IMR-90 (cell line): Measurements from ENCODE around the gene AGPS. TPM values are rescaled to one million over a fixed set of nuclear protein-coding genes. Genes with fewer than 3 reads are reported as not detected.

Experiments used
- ATAC-seq: fragments of 200-7000 bp; cut with Tn5 transposase; 2 replicates; pipeline ENCODE4 v1.9.1; 2020; ENCODE audit warnings: low read depth, mild to moderate bottlenecking, moderate library complexity
- BruUV-seq: library from RNA; stranded (reverse); fragments of 400-500 nt; replicated peaks from 2 replicates; lab custom pipeline; 2021; lab: Mats Ljungman, UMichigan
- CTCF ChIA-PET: fragments of 300-600 bp; formaldehyde crosslinking; extraction: SDS; loops from one replicate; lab custom pipeline; 2021; ENCODE audit warnings: antibody characterized with exemption; lab: Yijun Ruan, JAX
- POLR2A ChIA-PET: fragments of 300-600 bp; sonication (Branson Sonifier 250); formaldehyde crosslinking; loops from one replicate; lab custom pipeline; 2022; ENCODE audit warnings: antibody characterized with exemption; ENCODE audit not compliant: unreplicated experiment; lab: Charles Lee
- DNase-seq: peaks from one replicate; pipeline ENCODE4 v3.0.0; 2013
- H2AFZ ChIP-seq: replicated peaks from 2 replicates; pipeline ENCODE3; 2013; ENCODE audit warnings: low read length, mild to moderate bottlenecking; ENCODE audit not compliant: poor library complexity
- H2AK5ac ChIP-seq: 2 replicates; pipeline ENCODE4 v1.6.1; 2013; ENCODE audit warnings: low read depth, low read length, inconsistent platforms
- H2AK9ac ChIP-seq: replicated peaks from 2 replicates; pipeline ENCODE3; 2013; ENCODE audit warnings: mild to moderate bottlenecking, low read depth, low read length, moderate library complexity; ENCODE audit not compliant: poor library complexity
- H2BK120ac ChIP-seq: 2 replicates; pipeline ENCODE4 v1.6.1; 2013; ENCODE audit warnings: low read depth, low read length, inconsistent platforms
- H2BK15ac ChIP-seq: 3 replicates; pipeline ENCODE4 v1.6.1; 2013; ENCODE audit warnings: low read depth, low read length, inconsistent platforms
- H2BK20ac ChIP-seq: 2 replicates; pipeline ENCODE4 v1.6.1; 2013; ENCODE audit warnings: low read depth, mild to moderate bottlenecking, inconsistent platforms, low read length, moderate library complexity
- H2BK5ac ChIP-seq: 2 replicates; pipeline ENCODE4 v1.6.1; 2013; ENCODE audit warnings: mild to moderate bottlenecking, low read depth, low read length, inconsistent platforms; ENCODE audit not compliant: poor library complexity, severe bottlenecking
- H3K14ac ChIP-seq: replicated peaks from 2 replicates; pipeline ENCODE4 v1.6.1; 2013; ENCODE audit warnings: low read depth, low read length, inconsistent platforms
- H3K18ac ChIP-seq: 2 replicates; pipeline ENCODE4 v1.6.1; 2013; ENCODE audit warnings: low read depth, low read length, control low read depth
- H3K23ac ChIP-seq: 2 replicates; pipeline ENCODE4 v1.6.1; 2013; ENCODE audit warnings: low read depth, low read length, inconsistent platforms
- H3K27ac ChIP-seq: 2 replicates; pipeline ENCODE4 v1.5.1; 2013; ENCODE audit warnings: mild to moderate bottlenecking, control low read depth, low read length; ENCODE audit not compliant: insufficient read depth
- H3K27me3 ChIP-seq: 2 replicates; pipeline ENCODE4 v1.6.1; 2013; ENCODE audit warnings: low read length; ENCODE audit not compliant: control insufficient read depth, insufficient read depth
- H3K36me3 ChIP-seq: 2 replicates; pipeline ENCODE4 v1.6.1; 2013; ENCODE audit warnings: low read length, mixed read lengths; ENCODE audit not compliant: control insufficient read depth, insufficient read depth
- H3K4ac ChIP-seq: 2 replicates; pipeline ENCODE4 v1.6.1; 2013; ENCODE audit warnings: low read depth, low read length, inconsistent platforms
- H3K4me1 ChIP-seq: 2 replicates; pipeline ENCODE4 v1.6.1; 2013; ENCODE audit warnings: low read length, mixed read lengths; ENCODE audit not compliant: control insufficient read depth, insufficient read depth
- H3K4me2 ChIP-seq: 2 replicates; pipeline ENCODE4 v1.6.1; 2013; ENCODE audit warnings: low read depth, mild to moderate bottlenecking, control low read depth, low read length, moderate library complexity
- H3K4me3 ChIP-seq: 2 replicates; pipeline ENCODE4 v1.5.1; 2013; ENCODE audit warnings: low read depth, mild to moderate bottlenecking, control low read depth, low read length, moderate library complexity; ENCODE audit not compliant: insufficient read depth
- H3K56ac ChIP-seq: 2 replicates; pipeline ENCODE4 v1.6.1; 2013; ENCODE audit warnings: low read length, inconsistent platforms; ENCODE audit not compliant: insufficient read depth; ENCODE audit errors: extremely low read depth
- H3K79me1 ChIP-seq, 2 experiments: 2 replicates each; pipeline ENCODE4 v1.6.1; 2013; ENCODE audit warnings: low read length in 2 of 2, inconsistent platforms in 1 of 2, low read depth in 1 of 2
- H3K9ac ChIP-seq: 2 replicates; pipeline ENCODE4 v1.6.1; 2013; ENCODE audit warnings: low read depth, low read length, control low read depth
- H3K9me1 ChIP-seq: 2 replicates; pipeline ENCODE4 v1.6.1; 2013; ENCODE audit warnings: low read length, inconsistent platforms; ENCODE audit not compliant: insufficient read depth
- H3K9me3 ChIP-seq: 2 replicates; pipeline ENCODE4 v1.6.1; 2013; ENCODE audit warnings: low read length; ENCODE audit not compliant: control insufficient read depth, insufficient read depth
- H4K20me1 ChIP-seq: 2 replicates; pipeline ENCODE4 v1.6.1; 2013; ENCODE audit warnings: low read length, inconsistent platforms; ENCODE audit not compliant: insufficient read depth
- H4K5ac ChIP-seq: 2 replicates; pipeline ENCODE4 v1.6.1; 2013; ENCODE audit warnings: mild to moderate bottlenecking, low read depth, low read length, control low read depth
- H4K8ac ChIP-seq, 2 experiments: 2 replicates each; pipeline ENCODE4 v1.6.1; 2013; ENCODE audit warnings: low read depth in 2 of 2, low read length in 2 of 2, control low read depth in 1 of 2, inconsistent platforms in 1 of 2
- H4K91ac ChIP-seq: 2 replicates; pipeline ENCODE4 v1.6.1; 2013; ENCODE audit warnings: low read depth, low read length, inconsistent platforms; ENCODE audit not compliant: insufficient read depth
- BHLHE40 ChIP-seq: fragments of 150-350 bp; IDR thresholded peaks from 2 replicates; pipeline ENCODE4 v1.6.1; 2016; ENCODE audit warnings: mild to moderate bottlenecking, low read depth, low read length
- CEBPB ChIP-seq: IDR thresholded peaks from 2 replicates; pipeline ENCODE4 v1.6.1; 2012; ENCODE audit warnings: low read depth, low read length, improper control_type of control experiment
- CHD1 ChIP-seq: IDR thresholded peaks from 2 replicates; pipeline ENCODE4 v1.6.1; 2012; ENCODE audit warnings: low read depth, low read length, improper control_type of control experiment
- ELK1 ChIP-seq: fragments of 150-350 bp; IDR thresholded peaks from 2 replicates; pipeline ENCODE4 v1.6.1; 2016; ENCODE audit warnings: low read depth, mild to moderate bottlenecking, low read length, moderate library complexity, borderline replicate concordance
- FOS ChIP-seq: fragments of 150-350 bp; IDR thresholded peaks from 2 replicates; pipeline ENCODE4 v1.6.1; 2016; ENCODE audit warnings: low read depth, low read length
- MAFK ChIP-seq: IDR thresholded peaks from 2 replicates; pipeline ENCODE4 v1.6.1; 2012; ENCODE audit warnings: low read depth, low read length, improper control_type of control experiment
- MAZ ChIP-seq: IDR thresholded peaks from 2 replicates; pipeline ENCODE4 v1.6.1; 2012; ENCODE audit warnings: low read depth, mild to moderate bottlenecking, low read length, improper control_type of control experiment, moderate library complexity, borderline replicate concordance
- MXI1 ChIP-seq: IDR thresholded peaks from 2 replicates; pipeline ENCODE4 v1.6.1; 2012; ENCODE audit warnings: low read depth, mild to moderate bottlenecking, low read length, moderate library complexity, borderline replicate concordance
- NFE2L2 ChIP-seq: fragments of 150-350 bp; IDR thresholded peaks from 2 replicates; pipeline ENCODE4 v1.6.1; 2016; ENCODE audit warnings: low read depth, mild to moderate bottlenecking, low read length
- POLR2A ChIP-seq: IDR thresholded peaks from 2 replicates; pipeline ENCODE4 v1.6.1; 2012; ENCODE audit warnings: mild to moderate bottlenecking, low read depth, low read length
- RAD21 ChIP-seq: IDR thresholded peaks from 2 replicates; pipeline ENCODE4 v1.6.1; 2012; ENCODE audit warnings: low read length, improper control_type of control experiment
- RCOR1 ChIP-seq: IDR thresholded peaks from 2 replicates; pipeline ENCODE4 v1.6.1; 2012; ENCODE audit warnings: mild to moderate bottlenecking, low read length, improper control_type of control experiment; ENCODE audit not compliant: insufficient replicate concordance
- RFX5 ChIP-seq: IDR thresholded peaks from 2 replicates; pipeline ENCODE4 v1.8.0; 2012; ENCODE audit warnings: low read depth, mild to moderate bottlenecking, low read length, moderate library complexity
- SMC3 ChIP-seq: fragments of 150-350 bp; IDR thresholded peaks from 2 replicates; pipeline ENCODE4 v1.6.1; 2016; ENCODE audit warnings: low read depth, mild to moderate bottlenecking, antibody characterized with exemption, low read length, moderate library complexity
- USF2 ChIP-seq: fragments of 150-350 bp; IDR thresholded peaks from 2 replicates; pipeline ENCODE4 v1.6.1; 2017; ENCODE audit warnings: mild to moderate bottlenecking, antibody characterized with exemption, low read length, low read depth
- WGBS, 2 experiments: methylation state at CpG; one replicate each; pipeline versions ENCODE4 v1.1.5 to v1.1.7; 2013; ENCODE audit warnings: missing lambda C conversion rate in 2 of 2; ENCODE audit not compliant: insufficient read length in 1 of 2; ENCODE audit errors: extremely low coverage in 2 of 2; 5-methylcytosine and 5-hydroxymethylcytosine counted together
- dilution Hi-C: fragments of 300-500 bp; cut with HindIII; formaldehyde crosslinking; loops from one replicate; pipeline ENCODE4 v1.14.3; 2018; ENCODE audit warnings: low sequenced_read_pairs; ENCODE audit not compliant: unreplicated experiment
- in situ Hi-C: fragments of 300-500 bp; cut with MboI; formaldehyde crosslinking; loops from 3 replicates; pipeline ENCODE4 v1.14.3; 2019; ENCODE audit warnings: low sequenced_read_pairs, inconsistent platforms, mixed read lengths
- intact Hi-C: fragments of 100-400 bp; cut with micrococcal nuclease; formaldehyde crosslinking; loops from 2 replicates; pipeline ENCODE4 v1.10.0; 2022
- polyA plus RNA-seq, 3 experiments: library from polyadenylated mRNA; depleted of rRNA; stranded (reverse); fragments of >200 nt; gene quantifications; 2 replicates each; pipeline ENCODE4 v1.2.3, GENCODE V29; 2012; ENCODE audit warnings: low replicate concordance in 1 of 3
- total RNA-seq: library from RNA; depleted of rRNA; stranded (reverse); fragments of >200 nt; gene quantifications from 2 replicates; pipeline ENCODE4 v1.2.3, GENCODE V29; 2012
- TF ChIP-seq, protein P1 (sequence below): conservative IDR thresholded peaks from 2 replicates; pipeline ENCODE4 v1.5.1; 2012; ENCODE audit warnings: mild to moderate bottlenecking, low read depth, low read length, improper control_type of control experiment

The AGPS gene
- total and polyA plus RNA-seq, 2 of the 4 experiments (the other 2 are of a cell fraction), result 6.6 to 18.6 TPM

- H4K5ac ChIP-seq, result no peak overlapping the region
- no peak overlapping the region for H2BK5ac ChIP-seq
- H4K8ac ChIP-seq, result no peak overlapping the region
- TF ChIP-seq POLR2A, result no peak
- TF ChIP-seq MXI1, result no peak
- no peak for TF ChIP-seq RCOR1
- TF ChIP-seq SMC3, result no peak
- TF ChIP-seq BHLHE40, result no peak
- TF ChIP-seq, protein P1, sequence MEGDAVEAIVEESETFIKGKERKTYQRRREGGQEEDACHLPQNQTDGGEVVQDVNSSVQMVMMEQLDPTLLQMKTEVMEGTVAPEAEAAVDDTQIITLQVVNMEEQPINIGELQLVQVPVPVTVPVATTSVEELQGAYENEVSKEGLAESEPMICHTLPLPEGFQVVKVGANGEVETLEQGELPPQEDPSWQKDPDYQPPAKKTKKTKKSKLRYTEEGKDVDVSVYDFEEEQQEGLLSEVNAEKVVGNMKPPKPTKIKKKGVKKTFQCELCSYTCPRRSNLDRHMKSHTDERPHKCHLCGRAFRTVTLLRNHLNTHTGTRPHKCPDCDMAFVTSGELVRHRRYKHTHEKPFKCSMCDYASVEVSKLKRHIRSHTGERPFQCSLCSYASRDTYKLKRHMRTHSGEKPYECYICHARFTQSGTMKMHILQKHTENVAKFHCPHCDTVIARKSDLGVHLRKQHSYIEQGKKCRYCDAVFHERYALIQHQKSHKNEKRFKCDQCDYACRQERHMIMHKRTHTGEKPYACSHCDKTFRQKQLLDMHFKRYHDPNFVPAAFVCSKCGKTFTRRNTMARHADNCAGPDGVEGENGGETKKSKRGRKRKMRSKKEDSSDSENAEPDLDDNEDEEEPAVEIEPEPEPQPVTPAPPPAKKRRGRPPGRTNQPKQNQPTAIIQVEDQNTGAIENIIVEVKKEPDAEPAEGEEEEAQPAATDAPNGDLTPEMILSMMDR, result no peak
- no peak for TF ChIP-seq MAZ
- no peak for TF ChIP-seq FOS
- no peak for TF ChIP-seq MAFK
- TF ChIP-seq ELK1, result no peak
- TF ChIP-seq RFX5, result no peak
- no peak for TF ChIP-seq CHD1
- no peak for TF ChIP-seq CEBPB
- TF ChIP-seq RAD21, result no peak
- no peak for TF ChIP-seq NFE2L2
- no peak for TF ChIP-seq USF2
- H3K4me1 ChIP-seq, result no peaks in the 10 kb centered on the region
- H3K4me3 ChIP-seq, result no peak overlapping the region
- no peak overlapping the region for H3K23ac ChIP-seq
- DNase-seq (no peak), ATAC-seq (no peak)
- no peak overlapping the region for H2AK9ac ChIP-seq
- no peak overlapping the region for H4K91ac ChIP-seq
- no CpG with 5 or more reads among the region's 3 CpGs for WGBS, 2 experiments
- H3K14ac ChIP-seq, result no peak overlapping the region
- no peak overlapping the region for H3K56ac ChIP-seq
- no peaks in the 10 kb centered on the region for H3K9me3 ChIP-seq
- in situ Hi-C loops (no loop called here), dilution Hi-C loops (no loop called here), intact Hi-C loops (no loop called here)
- H3K4ac ChIP-seq, result no peak overlapping the region
- ChIA-PET POLR2A (interaction anchor here (0.5 kb wide), 1 partner anchor 122 kb away, joined by 3 read pairs; no protein-coding TSS in a partner anchor), CTCF (interaction anchor here (1.1 to 1.7 kb wide), 2 partner anchors 12 to 116 kb away, joined by 3 to 4 read pairs; partner anchors contain the start of genes AGPS and NFE2L2)
- H3K27me3 ChIP-seq, result no peaks in the 10 kb centered on the region
- H2BK120ac ChIP-seq, result no peak overlapping the region
- no peak overlapping the region for H3K4me2 ChIP-seq
- H3K27ac ChIP-seq, result no peak overlapping the region
- no peak overlapping the region for H2AFZ ChIP-seq
- H2AK5ac ChIP-seq, result no peak overlapping the region
- H2BK15ac ChIP-seq, result no peak overlapping the region
- H3K36me3 ChIP-seq, result no peaks in the 10 kb centered on the region
- no TSS peak for BruUV-seq
- no peak overlapping the region for H3K9ac ChIP-seq
- no peaks in the 10 kb centered on the region for H3K9me1 ChIP-seq
- H3K18ac ChIP-seq, result no peak overlapping the region
- no peaks in the 10 kb centered on the region; a peak in 1 of 4 replicates for H3K79me1 ChIP-seq
- H4K20me1 ChIP-seq, result no peaks in the 10 kb centered on the region
- no peak overlapping the region for H2BK20ac ChIP-seq
Measured at GRCh38 chr2:177380181-177380580, 12.4 kb upstream of the AGPS start.
